HG02938 (cell line): ENCODE data around the gene CROCC.
"Not testable (repeated sequence)": the region's sequence is repeated elsewhere in the genome, so short reads cannot be mapped to it uniquely, and the experiment has no call there.

Source experiments
- ATAC-seq: cut with Tn5 transposase; IDR thresholded peaks from one replicate; pipeline ENCODE4 v1.9.1; 2021; ENCODE audit warnings: mild to moderate bottlenecking, moderate library complexity; ENCODE audit not compliant: unreplicated experiment

The CROCC gene

DNA sequence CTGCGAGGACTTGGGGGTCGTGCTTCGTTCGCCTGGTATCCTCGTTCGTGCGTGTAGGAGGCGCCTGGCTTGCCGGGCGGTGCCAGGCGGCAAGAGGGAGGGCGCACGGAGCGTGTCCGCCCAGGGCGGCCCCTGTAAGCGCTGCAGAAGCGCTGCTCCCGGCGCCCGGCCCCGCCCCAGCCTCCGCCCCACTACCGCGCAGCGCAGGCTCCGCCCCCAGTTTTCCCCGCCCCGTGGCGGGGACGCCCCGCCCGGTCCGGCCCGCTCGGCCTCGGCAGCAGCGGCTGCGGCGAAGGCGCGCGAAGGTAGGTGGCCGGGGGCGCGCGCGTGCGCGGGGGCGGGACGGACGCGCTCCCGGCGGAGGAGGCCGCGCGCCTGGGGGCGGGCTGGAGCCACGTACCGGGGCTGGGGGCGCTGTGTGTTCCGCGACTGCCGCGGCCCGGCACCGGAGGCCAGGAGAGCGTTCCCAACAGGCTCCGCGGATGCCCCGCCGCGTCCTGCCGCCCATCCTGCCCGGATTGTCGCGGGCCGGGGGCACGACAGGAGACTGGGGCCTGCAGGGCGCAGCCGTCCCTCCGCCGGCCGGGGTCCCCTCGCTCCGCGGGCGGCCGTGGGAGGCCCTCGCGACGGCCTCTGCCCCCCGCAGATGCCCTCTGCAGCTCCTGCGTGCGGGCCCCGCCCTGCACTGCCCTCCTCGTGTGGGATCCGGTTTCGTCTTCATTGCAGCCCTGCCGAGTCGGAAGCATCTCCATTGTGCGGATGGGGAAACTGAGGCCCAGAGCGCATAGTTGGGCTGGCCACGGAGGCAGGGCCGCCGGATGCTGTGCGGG, 7.7 kb upstream of the CROCC start:
- ATAC-seq = peak; percentile 61

- ATAC-seq = not testable (repeated sequence)
These were observed 6.7 kb upstream of the CROCC start for GRCh38 chr1:16914928-16915626.

- no peak for ATAC-seq
These were observed 6.1 kb upstream of the CROCC start for GRCh38 chr1:16915627-16915973.

GRCh38 chr1:16916036-16916880, 5.5 kb upstream of the CROCC start:
- not testable (repeated sequence) for ATAC-seq

GRCh38 chr1:16918371-16918770, 3.4 kb upstream of the CROCC start:
- ATAC-seq = no peak

DNA sequence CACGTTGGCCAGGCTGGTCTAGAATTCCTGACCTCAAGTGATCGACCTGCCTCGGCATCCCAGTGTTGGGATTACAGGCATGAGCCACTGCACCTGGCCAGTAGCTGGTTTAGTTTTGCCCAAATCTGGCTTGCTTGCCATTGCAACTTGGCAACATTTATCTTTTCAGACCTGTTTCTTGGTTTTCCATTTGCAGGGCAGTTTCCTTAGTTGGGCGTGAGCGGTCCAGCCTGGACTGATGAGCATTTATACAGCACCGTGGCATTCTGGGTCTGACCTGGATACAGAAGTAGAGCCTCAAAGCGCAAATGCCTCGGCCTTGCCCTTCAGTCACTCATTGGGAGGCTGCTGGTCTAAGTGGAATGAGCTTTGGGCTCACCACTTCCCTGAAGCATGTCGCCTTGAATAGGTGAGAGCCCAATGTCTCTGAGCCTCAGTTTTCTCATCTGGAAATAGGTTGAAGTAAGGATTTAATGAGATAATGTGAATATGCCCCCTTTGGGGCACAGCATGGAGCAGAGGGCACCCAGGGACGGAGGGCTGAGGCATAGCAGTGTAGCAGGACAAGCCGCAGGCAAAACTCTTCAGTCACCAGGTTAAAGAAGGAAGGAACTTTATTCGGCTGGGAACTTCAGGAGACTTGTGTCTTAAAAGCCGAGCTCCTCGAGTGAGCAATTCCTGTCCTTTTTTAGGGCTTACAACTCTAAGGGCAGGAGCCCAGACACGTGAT, 2.6 kb upstream of the CROCC start:
- not testable (repeated sequence) for ATAC-seq

DNA sequence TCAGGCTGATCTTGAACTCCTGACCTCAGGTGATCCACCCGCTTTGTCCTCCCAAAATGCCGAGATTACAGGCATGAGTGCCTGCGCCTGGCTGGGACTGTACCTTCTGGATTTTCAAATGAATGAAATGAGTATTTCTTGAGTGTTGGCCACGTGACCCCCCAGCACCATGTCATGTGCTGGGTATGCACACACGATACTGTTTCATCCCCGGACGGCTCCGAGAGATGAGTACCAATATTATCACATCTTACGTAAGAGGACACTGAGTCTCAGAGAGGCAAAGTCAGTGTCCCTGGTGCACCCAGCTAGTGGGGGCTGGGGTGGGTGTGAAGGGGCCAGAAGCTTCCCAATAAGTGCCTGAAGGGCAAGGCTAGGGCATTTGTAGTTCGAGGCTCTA, 780 bp upstream of the CROCC start:
- ATAC-seq = no peak

DNA sequence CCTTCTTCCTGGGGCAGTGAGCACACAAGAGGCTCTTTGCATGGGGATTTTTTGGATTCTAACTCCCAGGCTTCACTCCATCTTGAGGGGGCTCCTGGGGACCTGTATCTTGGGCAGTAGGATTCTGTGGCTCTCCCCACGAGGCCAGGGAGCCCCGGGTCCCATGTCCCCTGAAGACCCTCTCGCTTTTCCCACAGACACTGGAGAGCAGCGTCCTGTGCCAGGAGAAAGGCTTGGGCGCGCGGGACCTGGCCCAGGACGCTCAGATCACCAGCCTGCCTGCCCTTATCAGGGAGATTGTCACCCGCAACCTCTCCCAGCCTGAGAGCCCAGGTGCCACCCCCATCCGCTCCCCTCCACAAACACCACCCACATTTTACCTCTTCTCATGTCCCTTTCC, 735 bp downstream of the CROCC start:
- no peak for ATAC-seq

DNA sequence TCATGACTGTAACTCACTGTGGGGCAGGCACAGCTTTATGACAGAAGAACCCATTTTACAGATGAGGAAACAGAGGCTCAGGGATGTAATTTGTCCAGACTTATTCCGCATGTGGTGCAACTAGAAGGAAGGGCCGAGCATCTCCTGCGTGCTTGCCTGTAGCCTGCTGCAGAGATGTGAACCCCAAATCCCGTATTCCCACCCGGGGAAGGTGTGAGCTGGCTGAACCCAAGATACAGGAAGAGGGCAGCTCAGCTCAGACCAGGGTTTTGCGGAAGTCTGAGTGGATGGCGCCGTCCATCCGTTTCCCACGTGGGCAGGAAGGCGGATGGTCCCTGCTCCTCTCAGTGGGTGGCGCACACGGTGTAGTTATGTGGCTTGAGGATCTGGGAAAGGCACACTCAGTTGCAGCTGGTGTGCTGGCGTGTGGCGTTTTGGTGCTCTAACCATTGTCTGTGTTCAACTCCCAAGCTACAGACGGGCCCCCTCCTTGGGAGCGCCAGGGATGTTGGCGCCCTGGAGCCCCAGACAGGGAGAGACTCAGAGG, 1.2 kb downstream of the CROCC start:
- ATAC-seq = no peak

DNA sequence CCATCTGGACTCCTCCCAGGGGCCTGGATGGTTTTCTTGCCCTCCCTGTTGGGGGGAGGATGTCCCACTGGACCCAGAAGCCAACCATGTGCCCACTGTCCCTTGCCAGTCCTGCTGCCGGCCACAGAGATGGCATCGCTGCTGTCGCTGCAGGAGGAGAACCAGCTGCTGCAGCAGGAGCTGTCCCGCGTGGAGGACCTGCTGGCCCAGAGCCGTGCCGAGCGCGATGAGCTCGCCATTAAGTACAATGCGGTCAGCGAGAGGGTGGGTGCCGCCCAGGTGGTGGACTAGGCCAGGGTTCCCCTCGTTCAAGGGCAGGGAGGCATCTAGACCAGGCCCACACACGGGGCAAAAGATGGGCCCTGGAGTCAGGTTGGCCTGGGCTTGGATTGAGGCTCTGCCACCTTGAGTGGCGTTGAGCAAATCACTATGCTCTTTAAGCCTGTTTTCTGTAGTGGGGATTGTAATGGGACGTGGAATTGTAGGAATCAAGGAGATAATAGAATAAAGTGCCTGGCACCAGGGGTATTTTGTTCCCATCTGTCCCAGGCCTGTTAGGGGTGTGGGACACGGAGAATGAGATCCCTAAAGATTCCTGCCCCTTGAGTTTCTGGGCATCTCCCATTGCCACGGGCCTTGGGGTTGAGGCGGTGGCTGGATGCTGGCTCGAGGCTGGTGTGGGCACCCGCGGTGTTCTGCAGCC, 2.6 kb downstream of the CROCC start:
- no peak for ATAC-seq

DNA sequence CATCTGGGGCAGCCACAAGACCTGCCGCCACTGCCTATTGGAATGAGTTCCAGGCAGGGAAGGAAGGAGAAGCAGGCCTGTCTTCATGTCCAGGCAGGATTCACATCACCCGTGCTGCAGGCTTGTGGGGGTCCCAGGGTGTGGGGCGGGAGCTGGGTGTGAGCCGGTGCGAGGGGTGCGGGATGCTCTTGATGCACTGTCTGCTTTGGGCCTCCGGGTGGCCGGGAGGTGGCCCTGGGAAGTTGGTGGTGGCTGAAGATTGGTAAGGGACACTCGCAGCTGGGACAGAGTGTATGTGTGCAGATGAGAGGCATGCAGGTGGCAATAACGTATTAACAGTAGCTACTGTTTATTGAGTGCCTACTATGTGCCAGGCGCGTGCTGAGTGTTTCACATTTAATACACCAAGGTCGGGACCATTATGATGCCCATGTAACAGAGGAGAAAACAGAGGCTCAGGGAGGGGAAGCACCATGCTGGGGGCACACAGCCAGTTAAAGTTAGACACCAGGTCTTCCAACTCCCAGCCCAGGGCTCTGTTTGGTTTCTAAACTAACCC, 3.3 kb downstream of the CROCC start:
- no peak for ATAC-seq

GRCh38 chr1:16925635-16926490, 4.1 kb downstream of the CROCC start:
- ATAC-seq = no peak

DNA sequence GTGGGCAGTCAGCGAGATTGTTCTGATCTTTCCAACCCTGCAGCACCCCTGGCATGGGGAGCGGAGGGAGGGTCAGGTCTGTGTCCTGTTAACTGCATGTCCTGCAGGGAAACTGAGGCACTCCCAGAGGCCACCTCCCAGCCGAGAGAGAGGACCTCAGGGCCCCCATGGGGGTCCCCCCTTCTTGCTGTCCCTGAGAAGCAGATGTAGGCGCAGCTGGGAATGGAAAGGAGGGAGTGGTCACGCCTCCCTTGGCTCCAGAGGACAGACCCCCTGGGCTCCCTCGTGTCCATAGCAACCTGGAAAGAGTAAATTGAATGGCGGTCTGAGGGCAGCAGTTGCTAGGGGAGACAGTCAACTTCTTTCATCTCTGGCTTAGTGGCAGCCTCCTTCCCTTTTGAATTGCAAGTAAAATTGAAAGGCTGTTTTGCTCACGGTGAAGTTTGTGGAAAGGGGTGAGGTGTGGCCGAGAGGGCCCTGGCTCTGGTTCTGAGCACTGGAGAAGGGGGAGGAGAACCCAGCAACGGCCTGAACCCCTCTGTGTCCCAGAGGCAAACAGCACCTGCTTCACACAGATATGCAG, 4.9 kb downstream of the CROCC start:
- ATAC-seq = no peak

- no peak for ATAC-seq
These were observed 5.5 kb downstream of the CROCC start for GRCh38 chr1:16927256-16927655.

GRCh38 chr1:16927711-16928485, 6.2 kb downstream of the CROCC start:
- no peak for ATAC-seq

GRCh38 chr1:16929146-16930041, 7.7 kb downstream of the CROCC start:
- not testable (repeated sequence) for ATAC-seq
